AG04450 (cell line): ENCODE measurements around the gene TSHZ2. TPM values are rescaled to one million over a fixed set of nuclear protein-coding genes. Genes with fewer than 3 reads are reported as not detected.

Experiments used
- CTCF ChIA-PET: fragments of 300-600, 350-600 bp; formaldehyde crosslinking; extraction: SDS; loops from one replicate; lab custom pipeline; 2022; ENCODE audit warnings: antibody characterized with exemption, inconsistent platforms; lab: Charles Lee
- POLR2A ChIA-PET: fragments of 350-600 bp; formaldehyde crosslinking; extraction: SDS; loops from one replicate; lab custom pipeline; 2021; ENCODE audit warnings: antibody characterized with exemption, inconsistent platforms; lab: Yijun Ruan, JAX
- DNase-seq: peaks from one replicate; pipeline ENCODE4 v3.0.0-alpha.2; 2011; ENCODE audit warnings: low read depth, low spot score
- H3K27ac ChIP-seq: one replicate; pipeline ENCODE4 v1.5.1; 2012; ENCODE audit warnings: low read depth, low read length, control low read depth
- H3K27me3 ChIP-seq: one replicate; pipeline ENCODE4 v1.6.0; 2012; ENCODE audit warnings: low read length; ENCODE audit not compliant: control insufficient read depth, insufficient read depth
- H3K4me3 ChIP-seq: 2 replicates; pipeline ENCODE4 v1.5.1; 2011; ENCODE audit warnings: mild to moderate bottlenecking, low read depth, low read length, control low read depth
- H3K9me3 ChIP-seq: 2 replicates; pipeline ENCODE4 v1.5.1; 2012; ENCODE audit warnings: low read length; ENCODE audit not compliant: control insufficient read depth, insufficient read depth
- polyA plus RNA-seq: library from polyadenylated mRNA; depleted of rRNA; stranded (reverse); fragments of >200 nt; gene quantifications from 2 replicates; pipeline ENCODE4 v1.2.3, GENCODE V29; 2011
- TF ChIP-seq, protein P1 (sequence below): IDR thresholded peaks from 2 replicates; pipeline ENCODE4 v1.5.1; 2011; ENCODE audit warnings: low read depth, low read length, control low read depth, inconsistent platforms

Gene TSHZ2
- polyA plus RNA-seq, 1 experiment = not detected

DNA sequence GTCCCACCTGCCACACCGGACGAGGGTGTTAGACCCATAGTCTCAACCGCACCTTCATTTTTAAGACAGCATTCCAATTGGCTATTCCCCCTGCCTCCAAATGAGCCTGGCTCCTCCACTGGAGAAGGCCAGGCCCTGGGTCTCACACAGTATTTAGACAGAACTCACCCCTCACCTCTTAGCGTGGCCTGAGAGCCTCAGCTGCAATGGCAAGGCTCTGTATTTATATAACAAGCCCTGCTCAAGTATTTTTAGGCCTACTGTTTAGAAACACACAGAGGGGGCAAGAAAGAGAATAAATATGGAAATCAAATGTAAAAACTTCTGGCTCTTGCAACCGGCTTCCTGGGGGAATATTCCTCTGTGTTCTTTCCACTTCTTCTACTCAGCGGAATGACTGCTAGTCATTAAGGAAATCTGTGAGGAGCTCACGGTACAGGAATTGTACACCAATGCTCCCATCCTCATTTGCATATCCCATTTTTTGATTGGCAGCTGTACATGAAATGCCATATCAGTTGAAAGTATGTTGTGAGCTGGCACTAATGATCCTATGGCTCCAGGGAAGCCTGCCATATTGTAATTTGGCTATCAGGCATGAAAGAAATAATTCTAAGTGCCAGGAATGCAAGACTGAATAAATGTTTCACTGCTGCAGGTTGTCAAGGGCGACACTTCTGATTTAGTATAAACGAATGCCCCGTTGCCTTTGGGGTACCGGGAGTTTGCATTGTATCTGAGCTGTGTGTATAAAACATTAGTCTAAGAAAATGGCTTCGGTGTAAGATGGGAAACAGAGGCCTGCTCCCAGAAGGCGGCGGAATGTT lies 414.0 kb downstream of the TSHZ2 start:
- no peak overlapping the region for H3K27ac ChIP-seq
- ChIA-PET POLR2A (no interaction called here), CTCF (no interaction called here)
- H3K9me3 ChIP-seq = no peaks in the 10 kb centered on the region
- no peak for DNase-seq
- H3K4me3 ChIP-seq = no peak overlapping the region
- H3K27me3 ChIP-seq = no peaks in the 10 kb centered on the region
- TF ChIP-seq, protein P1, sequence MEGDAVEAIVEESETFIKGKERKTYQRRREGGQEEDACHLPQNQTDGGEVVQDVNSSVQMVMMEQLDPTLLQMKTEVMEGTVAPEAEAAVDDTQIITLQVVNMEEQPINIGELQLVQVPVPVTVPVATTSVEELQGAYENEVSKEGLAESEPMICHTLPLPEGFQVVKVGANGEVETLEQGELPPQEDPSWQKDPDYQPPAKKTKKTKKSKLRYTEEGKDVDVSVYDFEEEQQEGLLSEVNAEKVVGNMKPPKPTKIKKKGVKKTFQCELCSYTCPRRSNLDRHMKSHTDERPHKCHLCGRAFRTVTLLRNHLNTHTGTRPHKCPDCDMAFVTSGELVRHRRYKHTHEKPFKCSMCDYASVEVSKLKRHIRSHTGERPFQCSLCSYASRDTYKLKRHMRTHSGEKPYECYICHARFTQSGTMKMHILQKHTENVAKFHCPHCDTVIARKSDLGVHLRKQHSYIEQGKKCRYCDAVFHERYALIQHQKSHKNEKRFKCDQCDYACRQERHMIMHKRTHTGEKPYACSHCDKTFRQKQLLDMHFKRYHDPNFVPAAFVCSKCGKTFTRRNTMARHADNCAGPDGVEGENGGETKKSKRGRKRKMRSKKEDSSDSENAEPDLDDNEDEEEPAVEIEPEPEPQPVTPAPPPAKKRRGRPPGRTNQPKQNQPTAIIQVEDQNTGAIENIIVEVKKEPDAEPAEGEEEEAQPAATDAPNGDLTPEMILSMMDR = no peak

DNA sequence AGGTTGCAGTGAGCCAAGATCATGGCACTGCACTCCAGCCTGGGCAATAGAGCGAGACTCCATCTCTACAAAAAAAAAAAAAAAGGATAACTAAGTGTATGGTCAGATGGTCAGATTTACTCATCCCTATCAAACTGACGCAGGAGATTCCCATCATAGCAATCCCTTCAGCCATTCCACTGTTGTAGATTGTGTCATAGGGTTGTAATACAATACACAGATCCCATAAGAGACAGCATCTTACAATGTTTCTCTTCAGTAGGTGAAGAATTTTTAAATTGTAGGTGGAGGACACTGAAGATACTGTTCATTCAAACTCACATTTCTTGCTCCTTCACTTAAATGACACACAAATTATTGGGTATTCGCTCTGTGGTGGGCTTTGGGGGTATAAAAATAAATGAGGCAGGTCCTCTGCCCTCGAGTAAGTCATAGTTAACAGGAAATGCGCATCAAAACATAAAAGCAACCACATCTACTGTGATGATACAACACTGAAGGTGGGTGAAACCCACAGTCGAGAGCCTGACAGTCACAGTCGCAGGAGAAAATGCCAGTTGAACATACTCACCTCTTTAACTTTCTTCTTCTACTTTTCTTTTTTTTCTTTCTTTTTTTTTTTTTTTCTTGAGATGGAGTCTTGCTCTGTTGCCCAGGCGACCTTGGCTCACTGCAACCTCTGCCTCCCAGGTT lies 416.0 kb downstream of the TSHZ2 start:
- Histone ChIP-seq H3K27ac (no peak overlapping the region), H3K27me3 (no peaks in the 10 kb centered on the region), H3K4me3 (no peak overlapping the region), H3K9me3 (no peaks in the 10 kb centered on the region)
- DNase-seq = no peak
- POLR2A ChIA-PET = no interaction called here
- CTCF ChIA-PET = no interaction called here
- TF ChIP-seq, protein P1 = no peak

DNA sequence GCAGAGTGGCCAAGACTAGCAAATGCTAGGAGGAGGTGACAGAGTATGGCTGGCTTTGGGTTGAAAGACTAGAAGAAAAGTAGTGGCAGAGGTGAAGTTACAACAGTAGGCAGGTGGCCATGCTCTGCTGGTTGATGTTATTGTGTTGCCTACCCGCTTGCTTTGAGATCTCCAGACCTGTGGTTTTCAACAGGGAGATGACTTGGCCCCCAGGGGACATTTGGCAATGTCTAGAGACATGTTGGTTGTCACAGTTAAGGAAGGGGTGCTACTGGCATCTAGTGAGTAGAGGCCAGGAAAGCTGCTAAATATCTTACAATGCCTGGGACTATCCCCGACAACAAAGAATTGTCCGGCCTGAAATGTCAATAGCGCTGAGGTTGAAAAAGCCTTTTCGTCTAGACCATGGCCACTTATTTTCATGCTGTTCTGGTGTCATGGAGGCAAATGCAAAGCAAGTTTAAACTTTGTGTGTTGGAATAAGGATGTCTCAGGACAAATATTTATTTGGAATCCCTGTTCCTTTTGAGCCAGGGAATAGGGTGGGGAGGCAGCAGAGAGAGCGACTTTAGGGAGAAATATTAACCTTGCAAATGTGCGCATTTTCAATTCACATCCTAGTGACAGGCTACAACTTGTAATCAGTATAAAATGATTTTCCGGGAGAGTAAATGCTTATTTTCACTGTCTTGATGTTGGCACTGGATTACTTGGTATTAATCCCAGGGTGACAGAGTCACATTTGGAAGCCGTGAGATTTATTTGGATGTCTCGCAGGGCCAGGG lies 417.6 kb downstream of the TSHZ2 start:
- CTCF ChIA-PET = no interaction called here
- Histone ChIP-seq H3K9me3 (no peaks in the 10 kb centered on the region), H3K27me3 (no peaks in the 10 kb centered on the region), H3K27ac (no peak overlapping the region), H3K4me3 (no peak overlapping the region)
- no peak for DNase-seq
- TF ChIP-seq, protein P1 = no peak
- POLR2A ChIA-PET = no interaction called here

DNA sequence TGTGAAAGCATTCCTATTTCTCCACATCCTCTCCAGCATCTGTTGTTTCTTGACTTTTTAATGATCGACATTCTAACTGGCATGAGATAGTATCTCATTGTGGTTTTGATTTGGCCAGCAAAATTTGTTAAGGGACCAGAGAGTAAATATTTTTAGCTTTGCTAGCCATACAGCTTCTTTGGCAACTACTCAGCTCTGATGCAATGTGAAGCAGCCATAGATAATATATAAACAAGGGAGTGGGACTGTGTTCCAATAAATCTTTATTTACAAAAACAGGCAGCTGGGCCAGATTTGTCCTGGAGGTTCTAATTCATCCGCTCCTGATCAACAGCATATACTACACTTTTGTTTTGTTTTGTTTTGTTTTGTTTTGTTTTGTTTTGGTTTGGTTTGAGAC lies 418.6 kb downstream of the TSHZ2 start:
- DNase-seq = no peak
- Histone ChIP-seq H3K27ac (no peak overlapping the region), H3K9me3 (no peaks in the 10 kb centered on the region), H3K27me3 (no peaks in the 10 kb centered on the region), H3K4me3 (no peak overlapping the region)
- ChIA-PET CTCF (no interaction called here), POLR2A (no interaction called here)
- TF ChIP-seq, protein P1 = no peak
